A549 (cell line): ENCODE results near the gene CREB5. TPM values are rescaled to one million over a fixed set of nuclear protein-coding genes. Genes with fewer than 3 reads are reported as not detected.

Experiments used
- ATAC-seq, 2 experiments: fragments of 200-7000 bp in 1 of 2; fragments of >200 bp in 1 of 2; cut with Nextera tagmentation in 1 of 2; cut with Tn5 transposase in 1 of 2; 3 replicates each; pipeline versions ENCODE4 v1.8.0 to v1.9.1; 2018 to 2020; ENCODE audit warnings: mild to moderate bottlenecking in 1 of 2, moderate library complexity in 1 of 2
- CTCF ChIA-PET: fragments of 300-600 bp; sonication (Branson Sonifier 250); formaldehyde crosslinking; extraction: SDS; loops from one replicate; lab custom pipeline; 2021; ENCODE audit warnings: antibody characterized with exemption, inconsistent platforms; lab: Yijun Ruan, JAX
- POLR2A ChIA-PET: fragments of 350-600 bp; formaldehyde crosslinking; extraction: SDS; loops from one replicate; lab custom pipeline; 2021; ENCODE audit warnings: antibody characterized with exemption, inconsistent platforms; lab: Yijun Ruan, JAX
- DNase-seq, 2 experiments: peaks; one replicate each; pipeline versions ENCODE4 v3.0.0 to v3.0.0-alpha.2; 2011 to 2016; ENCODE audit warnings: low read depth in 1 of 2, low spot score in 1 of 2
- FAIRE-seq: peaks from 2 replicates; lab custom pipeline; 2011; peaks lifted over from hg19 to GRCh38; lab: Jason Lieb, UNC
- H3K27ac ChIP-seq, 2 experiments: fragments of >200 bp; sonication (Bioruptor Twin); formaldehyde crosslinking; 3 replicates each; pipeline ENCODE4 v1.5.1; 2016 to 2017
- H3K4me1 ChIP-seq: fragments of >200 bp; sonication (Bioruptor Twin); formaldehyde crosslinking; 3 replicates; pipeline ENCODE4 v1.6.1; 2016
- H3K4me2 ChIP-seq: fragments of >200 bp; sonication (Bioruptor Twin); formaldehyde crosslinking; 3 replicates; pipeline ENCODE4 v1.6.1; 2016
- H3K4me3 ChIP-seq: fragments of >200 bp; sonication (Bioruptor Twin); formaldehyde crosslinking; 3 replicates; pipeline ENCODE4 v1.5.1; 2016
- H3K9me3 ChIP-seq: fragments of >200 bp; sonication (Bioruptor Twin); formaldehyde crosslinking; 3 replicates; pipeline ENCODE4 v1.6.1; 2016
- CBX8 ChIP-seq: fragments of 200-600 bp; sonication (generic); IDR thresholded peaks from 2 replicates; pipeline ENCODE4 v1.6.1; 2016
- CEBPB ChIP-seq, 2 experiments: fragments of >200 bp in 1 of 2; sonication (Bioruptor Twin) in 1 of 2; formaldehyde crosslinking in 1 of 2; IDR thresholded peaks; 2 replicates each; pipeline ENCODE4 v1.6.1; 2012 to 2016
- EHF ChIP-seq: fragments of 250-450 bp; sonication (Bioruptor Pico); IDR thresholded peaks from 2 replicates; pipeline ENCODE4 v1.5.0; 2020; ENCODE audit warnings: mild to moderate bottlenecking
- ESRRA ChIP-seq: fragments of 150-350 bp; IDR thresholded peaks from 2 replicates; pipeline ENCODE4 v1.6.1; 2014; ENCODE audit warnings: mild to moderate bottlenecking, low read length, borderline replicate concordance
- FOXS1 ChIP-seq: fragments of 250-450 bp; sonication (Bioruptor Pico); IDR thresholded peaks from 2 replicates; pipeline ENCODE4 v1.5.0; 2020; ENCODE audit warnings: mild to moderate bottlenecking, moderate library complexity
- GATA3 ChIP-seq: IDR thresholded peaks from 2 replicates; pipeline ENCODE4 v1.6.1; 2012; ENCODE audit warnings: borderline replicate concordance
- HDAC2 ChIP-seq: fragments of 200-600 bp; sonication (generic); IDR thresholded peaks from 2 replicates; pipeline ENCODE4 v1.6.1; 2016
- KDM5A ChIP-seq: fragments of 200-600 bp; sonication (generic); IDR thresholded peaks from 2 replicates; pipeline ENCODE4 v1.6.1; 2016; ENCODE audit warnings: antibody characterized with exemption, mild to moderate bottlenecking
- MAFK ChIP-seq: fragments of 450-650 bp; IDR thresholded peaks from 2 replicates; pipeline ENCODE4 v1.6.1; 2014; ENCODE audit not compliant: partially characterized antibody
- MAZ ChIP-seq: fragments of 150-350 bp; IDR thresholded peaks from 2 replicates; pipeline ENCODE4 v1.6.1; 2014; ENCODE audit warnings: antibody characterized with exemption, low read depth, low read length, borderline replicate concordance
- MYC ChIP-seq: IDR thresholded peaks from 2 replicates; pipeline ENCODE4 v1.6.1; 2012; ENCODE audit warnings: mild to moderate bottlenecking, inconsistent platforms, low read length, improper control_type of control experiment, borderline replicate concordance
- POLR2A ChIP-seq: IDR thresholded peaks from 2 replicates; pipeline ENCODE4 v1.6.1; 2012; ENCODE audit warnings: mild to moderate bottlenecking, low read length
- POLR2AphosphoS2 ChIP-seq: conservative IDR thresholded peaks from 2 replicates; pipeline ENCODE4 v1.6.1; 2012; ENCODE audit warnings: low read length, improper control_type of control experiment, inconsistent platforms
- RAD21 ChIP-seq, 2 experiments: fragments of >200 bp in 1 of 2; sonication (Bioruptor Twin) in 1 of 2; formaldehyde crosslinking in 1 of 2; IDR thresholded peaks in 1 of 2; conservative IDR thresholded peaks in 1 of 2; 2 replicates in 1 of 2; 3 replicates in 1 of 2; pipeline ENCODE4 v1.6.1; 2012 to 2018; ENCODE audit warnings: inconsistent platforms in 1 of 2
- TFCP2L1 ChIP-seq: fragments of 250-450 bp; sonication (Bioruptor Pico); IDR thresholded peaks from 2 replicates; pipeline ENCODE4 v1.5.0; 2021; ENCODE audit warnings: mild to moderate bottlenecking
- TP53 ChIP-seq: fragments of 250-450 bp; sonication (Bioruptor Pico); IDR thresholded peaks from 2 replicates; pipeline ENCODE4 v1.5.0; 2021; ENCODE audit warnings: mild to moderate bottlenecking, moderate library complexity
- ZNF302 ChIP-seq: fragments of 250-450 bp; sonication (Bioruptor Pico); IDR thresholded peaks from 2 replicates; pipeline ENCODE4 v1.9.0; 2021; ENCODE audit warnings: inconsistent platforms, mild to moderate bottlenecking, moderate library complexity
- WGBS: methylation state at CpG from one replicate; pipeline ENCODE4 v1.1.6; 2017; ENCODE audit errors: missing lambda C conversion rate; 5-methylcytosine and 5-hydroxymethylcytosine counted together
- polyA plus RNA-seq, 4 experiments: library from polyadenylated mRNA; depleted of rRNA in 3 of 4; stranded (reverse); fragments of >200 nt; fragmentation: RNase III in 1 of 4; extraction: RNeasy Plus Mini Kit Qiagen cat#74134 plus additional on column Dnase treatment in 1 of 4; gene quantifications; 2 replicates in 3 of 4; 3 replicates in 1 of 4; pipeline ENCODE4 v1.2.3, GENCODE V29; 2011 to 2017
- TF ChIP-seq, protein P1 (sequence below): fragments of 250-450 bp; sonication (Bioruptor Pico); IDR thresholded peaks from 2 replicates; pipeline ENCODE4 v1.5.0; 2021; ENCODE audit warnings: mild to moderate bottlenecking, moderate library complexity, borderline replicate concordance
- TF ChIP-seq, protein P2 (sequence below): IDR thresholded peaks from 2 replicates; pipeline ENCODE4 v1.6.1; 2012; ENCODE audit warnings: low read depth, borderline replicate concordance
- TF ChIP-seq, protein P3 (sequence below): fragments of >200 bp; sonication (Bioruptor Twin); formaldehyde crosslinking; IDR thresholded peaks from 3 replicates; pipeline ENCODE4 v1.6.1; 2016

CREB5 gene
- polyA plus RNA-seq, 2 of the 4 experiments (the other 2 are of a cell fraction): 0.61 to 1.5 TPM

DNA sequence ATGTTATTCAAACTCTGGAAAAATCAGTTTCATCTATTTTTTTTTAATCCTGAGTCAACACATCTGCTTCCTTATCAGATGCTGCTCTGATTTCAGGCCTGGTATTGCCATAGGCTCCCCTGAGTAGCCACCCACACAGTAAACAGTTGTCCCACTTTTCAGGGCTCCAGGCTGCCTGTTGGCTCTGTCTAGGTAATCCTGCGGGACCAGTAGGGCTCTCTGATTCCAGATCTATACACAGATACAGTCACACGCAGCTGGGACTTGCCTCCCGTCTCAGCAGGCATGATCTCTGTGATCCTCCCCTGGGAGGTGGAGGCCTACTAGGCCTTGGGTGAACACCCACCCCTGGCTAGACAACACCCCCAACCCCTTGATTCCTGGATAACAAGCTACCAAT lies 206.1 kb downstream of the CREB5 start:
- Histone ChIP-seq H3K27ac (no peak overlapping the region), H3K4me2 (no peak overlapping the region), H3K4me3 (no peak overlapping the region), H3K4me1 (no peaks in the 10 kb centered on the region), H3K9me3 (no peaks in the 10 kb centered on the region)
- ATAC-seq (no peak), DNase-seq (no peak), FAIRE-seq (no peak)
- TF ChIP-seq GATA3 (no peak), FOXS1 (CRISPR knock-in tag) (no peak), TFCP2L1 (no peak), KDM5A (no peak)
- POLR2A ChIA-PET: no interaction called here
- 89% methylated on average over 3 of the region's 3 CpGs for WGBS
- CTCF ChIA-PET: no interaction called here

DNA sequence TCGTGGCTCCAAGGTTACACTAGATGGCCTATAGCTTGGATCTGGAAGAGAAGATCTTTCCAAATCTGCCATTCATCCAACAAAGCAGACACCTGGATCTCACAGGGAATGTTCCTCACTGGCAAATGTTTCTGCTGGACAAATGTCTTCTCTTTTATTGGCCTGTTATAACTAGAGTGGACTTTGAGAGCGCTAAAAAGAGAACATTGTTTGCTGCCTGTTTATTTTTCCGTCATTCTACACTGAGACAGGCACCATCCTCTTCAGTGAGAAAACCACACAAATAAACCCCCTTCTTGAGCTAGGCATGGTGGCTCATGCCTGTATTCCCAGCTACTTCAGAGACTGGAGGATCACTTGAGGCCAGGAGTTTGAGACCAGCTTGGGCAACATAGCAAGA lies 206.9 kb downstream of the CREB5 start:
- Histone ChIP-seq H3K27ac (no peak overlapping the region), H3K4me3 (no peak overlapping the region), H3K9me3 (no peaks in the 10 kb centered on the region), H3K4me2 (no peak overlapping the region), H3K4me1 (no peaks in the 10 kb centered on the region)
- CTCF ChIA-PET: no interaction called here
- ATAC-seq (no peak), FAIRE-seq (no peak), DNase-seq (no peak)
- WGBS: 79% methylated on average over 3 of the region's 3 CpGs
- no peak for TF ChIP-seq MYC
- TF ChIP-seq POLR2AphosphoS2: no peak
- TF ChIP-seq MAZ: no peak
- TF ChIP-seq, protein P1, sequence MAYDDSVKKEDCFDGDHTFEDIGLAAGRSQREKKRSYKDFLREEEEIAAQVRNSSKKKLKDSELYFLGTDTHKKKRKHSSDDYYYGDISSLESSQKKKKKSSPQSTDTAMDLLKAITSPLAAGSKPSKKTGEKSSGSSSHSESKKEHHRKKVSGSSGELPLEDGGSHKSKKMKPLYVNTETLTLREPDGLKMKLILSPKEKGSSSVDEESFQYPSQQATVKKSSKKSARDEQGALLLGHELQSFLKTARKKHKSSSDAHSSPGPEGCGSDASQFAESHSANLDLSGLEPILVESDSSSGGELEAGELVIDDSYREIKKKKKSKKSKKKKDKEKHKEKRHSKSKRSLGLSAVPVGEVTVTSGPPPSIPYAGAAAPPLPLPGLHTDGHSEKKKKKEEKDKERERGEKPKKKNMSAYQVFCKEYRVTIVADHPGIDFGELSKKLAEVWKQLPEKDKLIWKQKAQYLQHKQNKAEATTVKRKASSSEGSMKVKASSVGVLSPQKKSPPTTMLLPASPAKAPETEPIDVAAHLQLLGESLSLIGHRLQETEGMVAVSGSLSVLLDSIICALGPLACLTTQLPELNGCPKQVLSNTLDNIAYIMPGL (CRISPR knock-in tag): no peak
- TF ChIP-seq, protein P2, sequence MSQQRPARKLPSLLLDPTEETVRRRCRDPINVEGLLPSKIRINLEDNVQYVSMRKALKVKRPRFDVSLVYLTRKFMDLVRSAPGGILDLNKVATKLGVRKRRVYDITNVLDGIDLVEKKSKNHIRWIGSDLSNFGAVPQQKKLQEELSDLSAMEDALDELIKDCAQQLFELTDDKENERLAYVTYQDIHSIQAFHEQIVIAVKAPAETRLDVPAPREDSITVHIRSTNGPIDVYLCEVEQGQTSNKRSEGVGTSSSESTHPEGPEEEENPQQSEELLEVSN: no peak
- no peak for TF ChIP-seq TP53 (CRISPR knock-in tag)
- TF ChIP-seq CBX8: no peak
- POLR2A ChIA-PET: no interaction called here

DNA sequence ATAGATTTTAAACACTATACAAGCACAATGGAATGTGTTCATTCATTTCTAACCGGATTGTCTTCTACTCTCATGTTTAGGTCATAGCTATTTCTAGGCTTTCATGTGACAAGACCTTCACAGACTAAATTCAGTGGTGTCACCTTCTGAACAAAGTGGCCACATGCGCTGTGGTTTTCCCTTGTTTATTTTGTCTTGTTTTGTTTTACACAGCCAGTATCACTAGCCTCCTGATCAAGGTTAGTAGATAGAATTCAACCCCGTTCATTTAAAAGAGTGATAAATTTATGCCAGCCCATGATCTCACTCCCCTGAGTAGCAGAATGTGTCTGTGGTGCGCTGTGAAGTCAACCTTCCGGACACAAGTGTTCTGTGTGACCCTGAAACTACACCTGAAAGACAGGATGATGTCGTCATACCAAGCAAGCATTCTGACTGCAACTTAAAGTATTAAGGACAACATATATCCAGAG lies 209.1 kb downstream of the CREB5 start:
- DNase-seq (no peak), ATAC-seq (no peak), FAIRE-seq (no peak)
- no peaks in the 10 kb centered on the region for H3K9me3 ChIP-seq
- POLR2A ChIA-PET: no interaction called here
- 46% methylated on average over 6 of the region's 6 CpGs for WGBS
- CTCF ChIA-PET: interaction anchor here (1.2 kb wide), 1 partner anchor 125 kb away, joined by 3 read pairs; no protein-coding TSS in a partner anchor
- H3K4me3 ChIP-seq: no peak overlapping the region
- H3K27ac ChIP-seq: no peak overlapping the region
- H3K4me2 ChIP-seq: no peak overlapping the region
- TF ChIP-seq ZNF302 (CRISPR knock-in tag) (no peak), RAD21 (conservative IDR thresholded peaks at IDR 0.05 in 1 of 2, IDR thresholded peaks at IDR 0.05 in 1 of 2) (no peak), HDAC2 (no peak), ESRRA (no peak), CEBPB (IDR thresholded peaks at IDR 0.05) (no peak), MAFK (no peak), POLR2A (no peak), MAZ (no peak), EHF (CRISPR knock-in tag) (no peak)
- TF ChIP-seq, protein P3, sequence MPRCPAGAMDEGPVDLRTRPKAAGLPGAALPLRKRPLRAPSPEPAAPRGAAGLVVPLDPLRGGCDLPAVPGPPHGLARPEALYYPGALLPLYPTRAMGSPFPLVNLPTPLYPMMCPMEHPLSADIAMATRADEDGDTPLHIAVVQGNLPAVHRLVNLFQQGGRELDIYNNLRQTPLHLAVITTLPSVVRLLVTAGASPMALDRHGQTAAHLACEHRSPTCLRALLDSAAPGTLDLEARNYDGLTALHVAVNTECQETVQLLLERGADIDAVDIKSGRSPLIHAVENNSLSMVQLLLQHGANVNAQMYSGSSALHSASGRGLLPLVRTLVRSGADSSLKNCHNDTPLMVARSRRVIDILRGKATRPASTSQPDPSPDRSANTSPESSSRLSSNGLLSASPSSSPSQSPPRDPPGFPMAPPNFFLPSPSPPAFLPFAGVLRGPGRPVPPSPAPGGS: no peak
- H3K4me1 ChIP-seq: no peaks in the 10 kb centered on the region
